ENCODE results near the gene ARSD.

The ARSD gene

DNA sequence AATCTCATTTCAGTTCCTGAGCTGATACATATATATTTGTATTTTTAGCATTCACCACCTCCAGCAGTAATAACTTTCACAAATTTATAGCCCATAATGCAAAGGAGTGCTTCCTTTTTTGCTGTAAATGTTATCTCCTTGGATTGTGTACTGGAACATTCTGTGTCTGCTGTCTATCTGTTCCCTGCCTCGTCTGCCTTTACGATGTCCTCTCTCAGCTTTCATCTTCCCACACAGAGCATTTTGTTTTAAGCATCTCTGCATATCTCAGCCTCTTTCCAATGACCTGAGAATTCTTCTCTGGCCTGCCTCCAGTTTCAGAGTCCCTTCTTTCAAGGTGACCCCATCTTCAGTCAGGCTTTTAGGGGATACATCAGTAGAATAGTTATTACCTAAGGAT, 57.3 kb downstream of the ARSD start:
- intact Hi-C loops (cut with micrococcal nuclease): no loop called here

DNA sequence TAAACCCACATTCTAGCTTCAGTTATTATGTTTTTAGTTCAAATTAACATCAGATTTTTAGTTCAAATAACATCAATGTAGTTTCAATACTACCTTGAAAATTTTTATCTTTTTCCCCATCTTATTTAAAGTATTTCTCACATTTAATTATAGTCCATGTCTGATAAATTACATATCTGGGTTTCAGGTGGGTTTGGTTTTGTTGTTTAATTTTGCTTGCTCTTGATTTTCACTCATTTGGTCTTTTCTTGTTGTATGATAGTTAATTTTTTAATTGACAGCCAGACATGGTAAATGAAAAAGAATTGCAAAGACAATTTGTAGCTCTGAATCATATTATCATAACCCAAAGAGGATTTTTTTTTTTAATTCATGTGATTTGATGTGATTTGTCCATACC, 58.5 kb downstream of the ARSD start:
- Mint-ChIP-seq H3K27ac (no peak overlapping the region), H3K9me3 (no peaks in the 10 kb centered on the region), H3K4me3 (no peak overlapping the region), H3K4me1 (ENCODE audit: low read depth) (no peaks in the 10 kb centered on the region), H3K36me3 (ENCODE audit: low read depth) (no peaks in the 10 kb centered on the region), H3K27me3 (no peaks in the 10 kb centered on the region)
- intact Hi-C loops (cut with micrococcal nuclease): no loop called here

More for the DNA sequence above, 57.3 kb downstream of the ARSD start:
- H3K27me3 Mint-ChIP-seq: no peaks in the 10 kb centered on the region
- no peaks in the 10 kb centered on the region for H3K4me1 Mint-ChIP-seq (ENCODE audit: low read depth)
- no peak overlapping the region for H3K4me3 Mint-ChIP-seq
- no peak overlapping the region for H3K27ac Mint-ChIP-seq
- H3K36me3 Mint-ChIP-seq (ENCODE audit: low read depth): no peaks in the 10 kb centered on the region
- H3K9me3 Mint-ChIP-seq: no peaks in the 10 kb centered on the region

DNA sequence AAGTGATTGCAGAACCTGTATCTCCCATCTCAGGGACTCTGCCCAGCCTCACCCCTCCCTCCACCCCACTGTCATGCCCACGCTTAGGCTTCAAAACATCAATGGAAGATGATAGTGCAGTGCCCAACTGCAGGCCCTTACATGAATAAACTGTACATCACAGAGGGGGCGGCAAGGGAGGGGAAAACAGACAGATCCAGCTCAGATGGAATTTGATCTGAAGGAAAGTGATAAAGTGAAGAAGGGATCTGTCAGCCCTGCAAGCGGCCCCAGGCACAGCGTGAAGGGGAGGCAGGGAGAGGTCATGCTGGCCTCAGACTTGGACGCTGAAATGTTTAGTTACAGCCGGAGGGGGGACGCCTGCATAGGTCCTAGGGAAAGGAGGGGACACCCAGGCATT, 61.9 kb downstream of the ARSD start:
- intact Hi-C loops (cut with micrococcal nuclease): no loop called here
- Mint-ChIP-seq H3K4me1 (ENCODE audit: low read depth) (no peaks in the 10 kb centered on the region), H3K27me3 (no peaks in the 10 kb centered on the region), H3K9me3 (no peaks in the 10 kb centered on the region), H3K27ac (no peak overlapping the region), H3K36me3 (ENCODE audit: low read depth) (no peaks in the 10 kb centered on the region), H3K4me3 (no peak overlapping the region)

DNA sequence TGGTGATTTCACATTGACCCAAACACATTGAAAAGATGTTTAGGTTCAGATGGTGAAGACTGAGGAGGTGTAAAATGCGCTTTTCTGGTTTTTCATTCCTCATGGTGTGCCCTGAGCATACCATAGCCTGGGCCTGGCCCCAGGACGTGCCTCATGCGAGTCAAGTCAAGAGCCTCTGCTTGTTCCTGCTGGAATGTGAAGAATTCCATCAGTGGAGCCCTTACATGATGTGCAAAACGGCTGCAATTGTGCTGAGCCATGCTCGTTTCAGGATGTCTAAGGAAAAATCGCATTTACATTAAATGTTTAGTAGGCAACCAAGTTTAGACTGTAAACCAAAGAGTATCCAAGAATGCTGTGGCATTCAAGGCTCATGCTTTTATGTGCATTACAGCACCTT, 65.5 kb downstream of the ARSD start:
- intact Hi-C loops (cut with micrococcal nuclease): no loop called here
- Mint-ChIP-seq H3K27me3 (no peaks in the 10 kb centered on the region), H3K27ac (no peak overlapping the region), H3K36me3 (ENCODE audit: low read depth) (no peaks in the 10 kb centered on the region), H3K4me3 (no peak overlapping the region), H3K9me3 (no peaks in the 10 kb centered on the region), H3K4me1 (ENCODE audit: low read depth) (no peaks in the 10 kb centered on the region)

DNA sequence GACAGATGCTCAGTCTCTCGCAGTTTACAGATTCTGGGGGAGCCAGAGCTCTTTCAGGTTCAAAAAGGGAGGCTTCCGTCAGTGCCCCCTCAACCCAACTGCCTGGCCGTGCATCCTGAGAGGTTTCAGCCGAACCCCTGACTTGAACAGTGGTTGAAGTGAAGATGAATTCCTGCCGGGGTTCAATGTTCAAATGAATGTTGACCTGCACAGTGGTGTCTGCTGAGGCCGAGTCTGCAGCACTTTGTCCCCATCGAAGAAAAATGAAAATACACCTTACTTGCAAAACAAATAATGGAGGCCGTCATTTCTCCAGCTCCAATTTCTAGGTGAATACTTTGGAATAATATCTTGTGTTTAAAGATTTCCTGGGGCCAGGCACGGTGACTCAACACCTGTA, 66.7 kb downstream of the ARSD start:
- H3K4me1 Mint-ChIP-seq (ENCODE audit: low read depth): no peaks in the 10 kb centered on the region

DNA sequence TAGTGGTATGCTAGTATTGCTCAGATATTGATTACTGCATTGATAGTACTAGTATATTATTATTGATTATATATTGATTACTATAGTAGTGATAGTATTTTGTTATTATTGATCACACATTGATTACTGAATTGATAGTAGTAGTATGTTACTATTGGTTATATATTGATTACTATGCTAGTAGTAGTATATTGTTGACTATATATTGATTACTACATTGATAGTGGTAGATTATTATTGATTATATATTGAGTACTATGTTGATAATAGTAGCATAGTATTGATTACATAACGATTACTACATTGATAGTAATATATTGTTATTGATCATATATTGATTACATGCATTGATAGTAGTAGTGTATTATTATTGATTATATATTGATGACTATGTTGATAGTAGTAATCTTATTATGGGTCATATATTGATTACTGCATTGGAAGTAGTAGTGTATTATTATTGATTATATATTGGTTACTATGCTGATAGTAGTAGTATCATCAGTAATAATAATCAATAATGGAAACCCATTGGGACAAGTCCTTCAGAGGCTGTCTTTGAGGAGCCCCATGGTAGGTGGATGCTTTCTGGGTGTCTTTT, 69.8 kb downstream of the ARSD start:
- no peaks in the 10 kb centered on the region for H3K4me1 Mint-ChIP-seq (ENCODE audit: low read depth)

More for the DNA sequence above, 66.7 kb downstream of the ARSD start:
- no peaks in the 10 kb centered on the region for H3K9me3 Mint-ChIP-seq
- no peak overlapping the region for H3K27ac Mint-ChIP-seq
- no peak overlapping the region for H3K4me3 Mint-ChIP-seq
- no peaks in the 10 kb centered on the region for H3K27me3 Mint-ChIP-seq
- intact Hi-C loops (cut with micrococcal nuclease): no loop called here
- H3K36me3 Mint-ChIP-seq (ENCODE audit: low read depth): no peaks in the 10 kb centered on the region

DNA sequence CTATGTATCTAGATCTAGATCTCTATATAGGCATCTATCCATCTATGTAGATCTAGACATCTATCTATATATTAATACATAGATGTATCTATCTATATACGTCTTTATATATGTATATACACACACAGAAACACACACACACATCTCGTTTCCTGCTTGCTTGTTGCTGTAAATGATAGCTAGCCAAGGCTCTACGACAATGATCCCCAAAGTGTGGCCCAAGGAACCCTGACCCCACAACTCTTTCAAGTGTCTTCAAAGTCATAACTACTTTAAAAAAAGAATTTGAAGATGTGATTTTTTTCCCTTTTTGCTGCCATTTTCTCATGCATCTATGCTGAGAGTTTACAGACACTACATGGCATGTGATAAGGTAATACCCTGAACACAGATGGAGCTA, 71.6 kb downstream of the ARSD start:
- Mint-ChIP-seq H3K36me3 (ENCODE audit: low read depth) (no peaks in the 10 kb centered on the region), H3K27ac (no peak overlapping the region), H3K4me1 (ENCODE audit: low read depth) (no peaks in the 10 kb centered on the region), H3K9me3 (no peaks in the 10 kb centered on the region), H3K27me3 (no peaks in the 10 kb centered on the region), H3K4me3 (no peak overlapping the region)
- intact Hi-C loops (cut with micrococcal nuclease): no loop called here

More for the DNA sequence above, 69.8 kb downstream of the ARSD start:
- H3K27ac Mint-ChIP-seq: no peak overlapping the region
- H3K36me3 Mint-ChIP-seq (ENCODE audit: low read depth): no peaks in the 10 kb centered on the region
- intact Hi-C loops (cut with micrococcal nuclease): no loop called here
- H3K27me3 Mint-ChIP-seq: no peaks in the 10 kb centered on the region
- no peaks in the 10 kb centered on the region for H3K9me3 Mint-ChIP-seq
- H3K4me3 Mint-ChIP-seq: no peak overlapping the region

DNA sequence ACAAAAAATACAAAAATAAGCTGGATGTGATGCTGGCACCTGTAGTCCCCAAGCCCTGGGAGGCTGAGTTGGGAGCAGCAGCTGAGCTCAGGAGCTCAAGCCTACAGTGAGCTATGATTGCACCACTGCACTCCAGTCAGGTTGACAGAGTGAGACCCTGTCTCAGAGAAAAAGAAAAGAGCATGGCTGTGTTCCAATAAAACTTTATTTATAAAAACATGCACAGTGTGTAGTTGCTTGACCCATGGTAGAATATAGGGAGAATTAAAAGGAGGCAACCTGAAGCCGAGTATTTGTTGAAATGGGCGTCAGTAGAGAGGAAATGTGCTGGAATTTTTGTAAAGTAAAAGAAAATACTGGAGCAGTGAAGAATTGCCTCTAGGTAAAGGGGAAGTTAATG, 73.4 kb downstream of the ARSD start:
- intact Hi-C loops (cut with micrococcal nuclease): no loop called here
- H3K9me3 Mint-ChIP-seq: no peaks in the 10 kb centered on the region
- H3K4me3 Mint-ChIP-seq: no peak overlapping the region
- H3K27me3 Mint-ChIP-seq: no peaks in the 10 kb centered on the region
- no peaks in the 10 kb centered on the region for H3K36me3 Mint-ChIP-seq (ENCODE audit: low read depth)
- no peaks in the 10 kb centered on the region for H3K4me1 Mint-ChIP-seq (ENCODE audit: low read depth)
- H3K27ac Mint-ChIP-seq: no peak overlapping the region

DNA sequence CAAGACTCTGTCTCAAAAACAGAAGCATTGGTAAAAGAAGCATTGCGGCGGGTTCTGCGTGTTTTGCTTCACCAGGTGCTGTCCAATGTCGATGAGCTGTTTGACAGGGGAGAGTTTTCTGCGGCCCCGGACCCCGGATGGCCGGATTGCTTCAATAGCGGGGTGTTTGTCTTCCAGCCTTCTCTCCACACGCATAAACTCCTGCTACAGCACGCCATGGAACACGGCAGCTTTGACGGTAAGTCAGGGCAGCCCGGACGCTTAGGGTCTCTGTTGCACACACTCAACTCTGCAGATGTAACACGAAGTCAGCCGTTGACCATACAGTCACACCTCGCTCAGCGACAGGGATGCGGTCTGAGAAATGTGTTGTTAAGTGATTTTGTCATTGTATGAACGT, 74.2 kb downstream of the ARSD start:
- H3K4me1 Mint-ChIP-seq (ENCODE audit: low read depth): no peaks in the 10 kb centered on the region
- no peaks in the 10 kb centered on the region for H3K27me3 Mint-ChIP-seq
- intact Hi-C loops (cut with micrococcal nuclease): no loop called here
- H3K27ac Mint-ChIP-seq: no peak overlapping the region
- no peaks in the 10 kb centered on the region for H3K36me3 Mint-ChIP-seq (ENCODE audit: low read depth)
- no peaks in the 10 kb centered on the region for H3K9me3 Mint-ChIP-seq
- no peak overlapping the region for H3K4me3 Mint-ChIP-seq
